Esophagus squamous epithelium (tissue), 5 donors: ENCODE results near the gene MTERF4. TPM values are rescaled to one million over a fixed set of nuclear protein-coding genes. Genes with fewer than 3 reads are reported as not detected.

Source experiments
- DNase-seq: peaks from one replicate; lab custom pipeline; 2025; lab: John Stamatoyannopoulos, UW
- H3K27ac ChIP-seq, 4 donors: fragments of 200-600 bp; sonication (generic); one replicate each; pipeline ENCODE4 v1.5.1; 2016 to 2019; ENCODE audit warnings: mild to moderate bottlenecking in 1 of 4
- H3K27me3 ChIP-seq, 4 donors: fragments of 200-600 bp; sonication (generic); 1 replicate in 3 of 4; 2 replicates in 1 of 4; pipeline versions ENCODE4 v1.5.1 to v1.6.0; 2017 to 2021; ENCODE audit warnings: antibody characterized with exemption in 1 of 4
- H3K36me3 ChIP-seq, 3 donors: fragments of 200-600 bp; sonication (generic); one replicate each; pipeline ENCODE4 v1.5.1; 2016 to 2019
- H3K4me1 ChIP-seq, 3 donors: fragments of 200-600 bp; sonication (generic); one replicate each; pipeline ENCODE4 v1.5.1; 2017 to 2019
- H3K4me3 ChIP-seq, 4 donors: fragments of 200-600 bp; sonication (generic); 1 replicate in 3 of 4; 2 replicates in 1 of 4; pipeline ENCODE4 v1.5.1; 2016 to 2019; ENCODE audit warnings: mild to moderate bottlenecking in 2 of 4, moderate library complexity in 1 of 4
- H3K9me3 ChIP-seq, 3 donors: fragments of 200-600 bp; sonication (generic); one replicate each; pipeline ENCODE4 v1.5.1; 2016 to 2019
- CTCF ChIP-seq, 6 experiments: fragments of 450-650 bp in 4 of 6; fragments of 200-600 bp in 2 of 6; sonication (generic) in 2 of 6; IDR thresholded peaks; one replicate each; pipeline ENCODE4 v1.5.1; 2016 to 2019; ENCODE audit warnings: antibody characterized with exemption in 6 of 6, mild to moderate bottlenecking in 4 of 6, moderate library complexity in 4 of 6
- POLR2A ChIP-seq, 4 donors: fragments of 450-650 bp; IDR thresholded peaks; one replicate each; pipeline ENCODE4 v1.6.1; 2017; ENCODE audit warnings: antibody characterized with exemption in 4 of 4, mild to moderate bottlenecking in 4 of 4, moderate library complexity in 3 of 4
- WGBS, 2 donors: methylation state at CpG; one replicate each; pipeline ENCODE4 v1.1.5; 2018; 5-methylcytosine and 5-hydroxymethylcytosine counted together
- intact Hi-C: fragments of 100-400 bp; cut with DNase I; formaldehyde crosslinking; loops from one replicate; pipeline ENCODE4 v1.15.0; 2022
- total RNA-seq, 4 donors: library from RNA; depleted of rRNA; stranded (reverse); fragments of >200 nt; gene quantifications; one replicate each; pipeline ENCODE4 v1.1.0, GENCODE V29; 2016
- donor health status: DM: yes; HTN: yes; CAD: no.

MTERF4 gene
- total RNA-seq, 4 donors from 2014 or later = 27.7 to 37.0 (median 35.4) TPM

GRCh38 chr2:241123816-241124536, 21.9 kb upstream of the MTERF4 start:
- H3K27me3 ChIP-seq = no peaks in the 10 kb centered on the region
- H3K4me3 ChIP-seq = no peak overlapping the region
- H3K27ac ChIP-seq = peak overlapping the region; percentile 4 to 68 (median 32)
- 49 to 59% methylated on average over 9 to 12 of the region's 16 CpGs for WGBS, 2 donors
- no peak for TF ChIP-seq POLR2A (IDR thresholded peaks at IDR 0.05)
- TF ChIP-seq CTCF (IDR thresholded peaks at IDR 0.05) = peak in 1 of 6 experiments; percentile 7
- no peaks in the 10 kb centered on the region for H3K9me3 ChIP-seq
- DNase-seq = no peak
- H3K4me1 ChIP-seq = peaks cover 0 to 12% (median 0%) of the 10 kb centered on the region in 3 donors
- intact Hi-C loops = no loop called here
- peaks cover 0 to 19% (median 0%) of the 10 kb centered on the region in 3 donors for H3K36me3 ChIP-seq

GRCh38 chr2:241122376-241123002, 20.4 kb upstream of the MTERF4 start:
- no peak overlapping the region for H3K4me3 ChIP-seq
- intact Hi-C loops = no loop called here
- peaks cover 0 to 12% (median 0%) of the 10 kb centered on the region in 3 donors for H3K4me1 ChIP-seq
- DNase-seq = no peak
- no peaks in the 10 kb centered on the region for H3K27me3 ChIP-seq
- WGBS, 2 donors = 76 to 83% methylated on average over 10 to 15 of the region's 19 CpGs
- no peak overlapping the region for H3K27ac ChIP-seq
- H3K9me3 ChIP-seq = no peaks in the 10 kb centered on the region
- TF ChIP-seq CTCF (IDR thresholded peaks at IDR 0.05) (no peak), POLR2A (IDR thresholded peaks at IDR 0.05) (no peak)
- H3K36me3 ChIP-seq = peaks cover 0 to 19% (median 0%) of the 10 kb centered on the region in 3 donors

GRCh38 chr2:241121008-241121407, 18.9 kb upstream of the MTERF4 start:
- no peak overlapping the region for H3K4me3 ChIP-seq
- intact Hi-C loops = no loop called here
- H3K36me3 ChIP-seq = peaks cover 0 to 15% (median 0%) of the 10 kb centered on the region in 3 donors
- H3K27me3 ChIP-seq = no peaks in the 10 kb centered on the region
- no peak for TF ChIP-seq CTCF (IDR thresholded peaks at IDR 0.05)
- no peak for TF ChIP-seq POLR2A (IDR thresholded peaks at IDR 0.05)
- no peaks in the 10 kb centered on the region for H3K9me3 ChIP-seq
- DNase-seq = no peak
- H3K4me1 ChIP-seq = peaks cover 0 to 12% (median 0%) of the 10 kb centered on the region in 3 donors
- H3K27ac ChIP-seq = no peak overlapping the region
- 82% methylated on average over 5 of the region's 5 CpGs for WGBS, 2 donors

- intact Hi-C loops = no loop called here
- TF ChIP-seq POLR2A (IDR thresholded peaks at IDR 0.05) (no peak), CTCF (IDR thresholded peaks at IDR 0.05) (no peak)
- no peak overlapping the region for H3K27ac ChIP-seq
- no peaks in the 10 kb centered on the region for H3K9me3 ChIP-seq
- DNase-seq = no peak
- no peaks in the 10 kb centered on the region for H3K27me3 ChIP-seq
- H3K4me1 ChIP-seq = peaks cover 0 to 12% (median 0%) of the 10 kb centered on the region in 3 donors
- no peak overlapping the region for H3K4me3 ChIP-seq
- H3K36me3 ChIP-seq = peaks cover 0 to 13% (median 0%) of the 10 kb centered on the region in 3 donors
- WGBS, 2 donors = 93 to 100% methylated on average over 1 to 2 of the region's 2 CpGs
These were observed 18.4 kb upstream of the MTERF4 start for GRCh38 chr2:241120440-241120839.
